H1 (cell line): ENCODE measurements around the gene SMDT1. TPM values are rescaled to one million over a fixed set of nuclear protein-coding genes. Genes with fewer than 3 reads are reported as not detected.
A peak's percentile ranks its signal among the peaks of the same experiment; 100 is the strongest.

ENCODE experiments used
- CTCF ChIA-PET: fragments of 300-600 bp; sonication (Branson Sonifier 250); formaldehyde crosslinking; loops from one replicate; lab custom pipeline; 2021; ENCODE audit not compliant: partially characterized antibody; lab: Charles Lee
- POLR2A ChIA-PET: fragments of 300-600 bp; sonication (Branson Sonifier 250); formaldehyde crosslinking; loops from one replicate; lab custom pipeline; 2021; ENCODE audit warnings: inconsistent platforms; ENCODE audit not compliant: partially characterized antibody; lab: Charles Lee
- DNase-seq, 2 experiments: peaks; one replicate each; pipeline versions ENCODE4 v3.0.0 to v3.0.0-alpha.2; 2010 to 2022; ENCODE audit warnings: low spot score in 2 of 2, low read depth in 1 of 2, mixed read lengths in 1 of 2
- FAIRE-seq: peaks from 2 replicates; lab custom pipeline; 2011; peaks lifted over from hg19 to GRCh38; lab: Jason Lieb, UNC
- H2AFZ ChIP-seq: 2 replicates; pipeline ENCODE4 v1.8.1; 2012; ENCODE audit warnings: low read length, inconsistent platforms
- H2AK5ac ChIP-seq: 2 replicates; pipeline ENCODE4 v1.6.1; 2013; ENCODE audit warnings: low read depth, low read length
- H2BK120ac ChIP-seq: replicated peaks from 2 replicates; pipeline ENCODE3; 2013; ENCODE audit warnings: low read depth, low read length, inconsistent platforms
- H2BK12ac ChIP-seq: 2 replicates; pipeline ENCODE4 v1.6.1; 2013; ENCODE audit warnings: low read depth, low read length
- H2BK15ac ChIP-seq: 2 replicates; pipeline ENCODE4 v1.6.1; 2013; ENCODE audit warnings: low read length
- H2BK20ac ChIP-seq: 2 replicates; pipeline ENCODE4 v1.6.1; 2013; ENCODE audit warnings: low read length
- H2BK5ac ChIP-seq: 2 replicates; pipeline ENCODE4 v1.6.1; 2013; ENCODE audit warnings: low read depth, low read length
- H3K14ac ChIP-seq: 2 replicates; pipeline ENCODE4 v1.6.1; 2013; ENCODE audit warnings: inconsistent platforms; ENCODE audit not compliant: insufficient read length
- H3K18ac ChIP-seq: 2 replicates; pipeline ENCODE4 v1.6.1; 2013; ENCODE audit warnings: low read length; ENCODE audit errors: extremely low read depth
- H3K23ac ChIP-seq: 2 replicates; pipeline ENCODE4 v1.6.1; 2013; ENCODE audit warnings: inconsistent platforms; ENCODE audit not compliant: insufficient read length
- H3K23me2 ChIP-seq: 2 replicates; pipeline ENCODE4 v1.6.1; 2013; ENCODE audit warnings: low read depth, low read length
- H3K27ac ChIP-seq: 2 replicates; pipeline ENCODE4 v1.6.1; 2011; ENCODE audit warnings: low read depth, low read length, inconsistent platforms
- H3K27me3 ChIP-seq, 4 experiments: replicated peaks in 1 of 4; 1 replicate in 1 of 4; 2 replicates in 3 of 4; pipeline versions ENCODE4 v1.6.1 to v1.8.1; 2011 to 2013; ENCODE audit warnings: low read length in 3 of 4, mild to moderate bottlenecking in 3 of 4, inconsistent platforms in 2 of 4, mixed read lengths in 2 of 4, moderate library complexity in 1 of 4; ENCODE audit not compliant: control insufficient read depth in 3 of 4, insufficient read depth in 3 of 4; ENCODE audit errors: extremely low read depth in 1 of 4
- H3K36me3 ChIP-seq, 4 experiments: 2 replicates each; pipeline versions ENCODE4 v1.6.1 to v1.8.1; 2011 to 2013; ENCODE audit warnings: mild to moderate bottlenecking in 4 of 4, low read length in 3 of 4, moderate library complexity in 2 of 4, control low read depth in 1 of 4, inconsistent platforms in 1 of 4; ENCODE audit not compliant: insufficient read depth in 4 of 4, control insufficient read depth in 2 of 4
- H3K4ac ChIP-seq: replicated peaks from 2 replicates; pipeline ENCODE3; 2013; ENCODE audit warnings: low read length, low read depth, mixed read lengths, inconsistent platforms; ENCODE audit not compliant: insufficient read length
- H3K4me1 ChIP-seq, 4 experiments: replicated peaks in 1 of 4; 1 replicate in 1 of 4; 2 replicates in 3 of 4; pipeline versions ENCODE4 v1.6.1 to v1.8.1; 2011 to 2013; ENCODE audit warnings: low read length in 3 of 4, inconsistent platforms in 2 of 4, mixed read lengths in 1 of 4; ENCODE audit not compliant: insufficient read depth in 4 of 4, control insufficient read depth in 3 of 4
- H3K4me2 ChIP-seq, 2 experiments: 2 replicates each; pipeline versions ENCODE4 v1.6.1 to v1.8.1; 2011 to 2013; ENCODE audit warnings: low read depth in 2 of 2, low read length in 2 of 2, control low read depth in 1 of 2, inconsistent platforms in 1 of 2, mild to moderate bottlenecking in 1 of 2; ENCODE audit not compliant: insufficient read depth in 1 of 2
- H3K4me3 ChIP-seq, 4 experiments: fragments of 200-600, 300-600 bp in 1 of 4; sonication (generic), shearing (Covaris generic), sonication (Bioruptor Twin) in 1 of 4; 2 replicates each; pipeline versions ENCODE4 v1.5.1 to v1.8.1; 2011 to 2016; ENCODE audit warnings: low read length in 4 of 4, low read depth in 3 of 4, control low read depth in 2 of 4, inconsistent platforms in 2 of 4, mild to moderate bottlenecking in 2 of 4, mixed read lengths in 1 of 4, moderate library complexity in 1 of 4; ENCODE audit not compliant: insufficient read depth in 2 of 4; ENCODE audit errors: extremely low read depth in 1 of 4
- H3K56ac ChIP-seq: replicated peaks from 2 replicates; pipeline ENCODE3; 2013; ENCODE audit warnings: low read depth, mild to moderate bottlenecking, mixed read lengths, low read length, inconsistent platforms; ENCODE audit not compliant: insufficient read length
- H3K79me1 ChIP-seq: 2 replicates; pipeline ENCODE4 v1.6.1; 2013; ENCODE audit warnings: low read depth, low read length, control low read depth
- H3K79me2 ChIP-seq, 2 experiments: 2 replicates each; pipeline versions ENCODE4 v1.6.1 to v1.8.1; 2012 to 2013; ENCODE audit warnings: low read length in 2 of 2, mild to moderate bottlenecking in 2 of 2, inconsistent platforms in 1 of 2; ENCODE audit not compliant: insufficient read depth in 2 of 2, control insufficient read depth in 1 of 2
- H3K9ac ChIP-seq, 4 experiments: replicated peaks in 1 of 4; 1 replicate in 1 of 4; 2 replicates in 3 of 4; pipeline versions ENCODE4 v1.6.1 to v1.8.1; 2011 to 2013; ENCODE audit warnings: low read depth in 3 of 4, low read length in 3 of 4, control low read depth in 2 of 4, mild to moderate bottlenecking in 2 of 4, moderate library complexity in 2 of 4, inconsistent platforms in 1 of 4; ENCODE audit errors: extremely low read depth in 1 of 4
- H3K9me3 ChIP-seq, 2 experiments: 2 replicates each; pipeline versions ENCODE4 v1.6.1 to v1.8.1; 2012 to 2013; ENCODE audit warnings: mild to moderate bottlenecking in 2 of 2, moderate library complexity in 2 of 2, control low read depth in 1 of 2, inconsistent platforms in 1 of 2, low read depth in 1 of 2, low read length in 1 of 2, mixed read lengths in 1 of 2; ENCODE audit not compliant: insufficient read depth in 2 of 2
- H4K20me1 ChIP-seq, 2 experiments: replicated peaks in 1 of 2; 2 replicates each; pipeline versions ENCODE3 to v1.8.1; 2011 to 2013; ENCODE audit warnings: inconsistent platforms in 2 of 2, low read length in 2 of 2, mild to moderate bottlenecking in 1 of 2; ENCODE audit not compliant: insufficient read depth in 2 of 2, control insufficient read depth in 1 of 2
- H4K5ac ChIP-seq: 2 replicates; pipeline ENCODE4 v1.6.1; 2013; ENCODE audit warnings: low read length, low read depth, mixed read lengths, inconsistent platforms; ENCODE audit not compliant: insufficient read length
- H4K8ac ChIP-seq: 2 replicates; pipeline ENCODE4 v1.8.0; 2013; ENCODE audit warnings: mild to moderate bottlenecking, moderate library complexity, low read length, inconsistent platforms; ENCODE audit not compliant: insufficient read depth; ENCODE audit errors: extremely low read depth
- H4K91ac ChIP-seq: replicated peaks from 2 replicates; pipeline ENCODE3; 2013; ENCODE audit warnings: low read length, mixed read lengths, inconsistent platforms; ENCODE audit not compliant: insufficient read length
- ATF2 ChIP-seq: IDR thresholded peaks from 2 replicates; pipeline ENCODE4 v1.6.1; 2012; ENCODE audit warnings: low read length, inconsistent platforms
- CBX8 ChIP-seq: fragments of 300-800, 300-1000 bp; sonication (generic); IDR thresholded peaks from 2 replicates; pipeline ENCODE4 v1.7.1; 2016; ENCODE audit warnings: low read depth, low read length, borderline replicate concordance
- HDAC2 ChIP-seq, 2 experiments: fragments of 300-600 bp in 1 of 2; sonication (generic) in 1 of 2; IDR thresholded peaks; 2 replicates each; pipeline ENCODE4 v1.6.1; 2011 to 2012; ENCODE audit warnings: low read depth in 2 of 2, low read length in 2 of 2, mild to moderate bottlenecking in 2 of 2, moderate library complexity in 2 of 2, borderline replicate concordance in 1 of 2, inconsistent platforms in 1 of 2
- KDM1A ChIP-seq: fragments of 200-600, 300-600 bp; sonication (generic); IDR thresholded peaks from 2 replicates; pipeline ENCODE4 v1.7.1; 2016; ENCODE audit warnings: mild to moderate bottlenecking, low read length, borderline replicate concordance
- MAFK ChIP-seq: IDR thresholded peaks from 2 replicates; pipeline ENCODE4 v1.6.1; 2012; ENCODE audit warnings: low read depth, mild to moderate bottlenecking, improper control_type of control experiment, low read length
- TEAD4 ChIP-seq: IDR thresholded peaks from 2 replicates; pipeline ENCODE4 v1.6.1; 2012; ENCODE audit warnings: low read depth, low read length, inconsistent platforms, mixed read lengths
- WGBS, 2 experiments: shearing (Covaris generic) in 1 of 2; methylation state at CpG; one replicate each; pipeline versions ENCODE4 v1.1.6 to v1.1.7; 2013 to 2015; ENCODE audit warnings: low lambda C conversion rate in 2 of 2, mixed read lengths in 2 of 2, inconsistent platforms in 1 of 2, low coverage in 1 of 2, missing lambda C conversion rate in 1 of 2; ENCODE audit not compliant: insufficient replicate concordance in 2 of 2, insufficient coverage in 1 of 2, insufficient read length in 1 of 2; ENCODE audit errors: extremely low coverage in 1 of 2, missing lambda C conversion rate in 1 of 2; 5-methylcytosine and 5-hydroxymethylcytosine counted together
- polyA plus RNA-seq, 7 experiments: library from polyadenylated mRNA; depleted of rRNA in 3 of 7; stranded (reverse) in 5 of 7; unstranded in 2 of 7; fragments of >200 nt in 5 of 7; fragments of 200-250 nt in 2 of 7; gene quantifications; 1 replicate in 5 of 7; 2 replicates in 1 of 7; 4 replicates in 1 of 7; pipeline versions ENCODE4 v1.2.1 to v1.2.3, GENCODE V29; 2011 to 2013; ENCODE audit warnings: missing spikeins in 2 of 7, mixed read lengths in 2 of 7
- total RNA-seq: library from RNA; stranded (reverse); fragmentation: NEBNext Ultra II Directional; extraction: Animal tissue kit (Norgen Biotek cat#: 25700); gene quantifications from 2 replicates; pipeline ENCODE4 v1.2.1, GENCODE V29; 2021

The SMDT1 gene
- total and polyA plus RNA-seq, 2 of the 8 experiments (the other 6 are each of a cell fraction or from before 2014, with no cell fraction given) = 34.9 to 35.6 TPM

DNA sequence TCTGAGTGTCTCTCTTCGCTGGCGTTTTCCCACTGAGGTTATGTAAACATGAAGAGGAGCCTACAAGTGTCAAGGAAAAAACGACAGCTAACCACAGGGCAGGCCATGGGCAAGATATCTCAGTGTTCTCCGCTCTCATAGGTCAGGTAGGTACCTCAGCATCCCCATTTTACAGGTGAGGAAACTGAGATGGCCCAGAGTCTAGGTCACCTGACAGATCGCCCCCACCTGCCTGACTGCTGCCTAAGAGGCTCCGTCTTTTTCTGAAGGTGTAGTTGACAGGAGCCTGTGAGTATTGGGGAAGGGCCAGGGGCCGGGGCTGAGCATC is 11.9 kb downstream of the SMDT1 start:
- no peak for DNase-seq
- no peak for FAIRE-seq
- CTCF ChIA-PET = interaction anchor here (0.8 to 7.1 kb wide), 19 partner anchors 8 to 352 kb away, joined by 3 to 55 read pairs (median 4); partner anchors contain the start of gene SMDT1
- peak; percentile 89; the same call in 1 of the 2 replicates for TF ChIP-seq KDM1A
- TF ChIP-seq ATF2 = no peak
- no peak for TF ChIP-seq MAFK
- no peak for TF ChIP-seq CBX8
- TF ChIP-seq HDAC2 (IDR thresholded peaks at IDR 0.05; ENCODE audit: borderline replicate concordance in 1 of 2, low read depth in 2 of 2, low read length in 2 of 2) = peak in 1 of 2 experiments; percentile 45; a peak in 1 of 4 replicates
- TF ChIP-seq TEAD4 = no peak

More for the DNA sequence above, 11.9 kb downstream of the SMDT1 start:
- Histone ChIP-seq H2BK5ac (no peak overlapping the region), H3K4me3 (peak overlapping the region; percentile 18 to 93 (median 60); a peak in 7 of 8 replicates), H2BK15ac (no peak overlapping the region), H3K56ac (no peak overlapping the region), H4K91ac (no peak overlapping the region), H4K8ac (no peak overlapping the region), H3K14ac (no peak overlapping the region), H2AK5ac (no peak overlapping the region), H3K23ac (no peak overlapping the region), H3K79me2 (peaks cover 7 to 17% of the 10 kb centered on the region in 2 experiments; a peak in 3 of 4 replicates), H3K36me3 (peaks cover 0 to 9% (median 8%) of the 10 kb centered on the region in 4 experiments), H4K5ac (no peak overlapping the region), H4K20me1 (peaks cover 0 to 4% of the 10 kb centered on the region in 2 experiments), H2BK12ac (no peak overlapping the region), H3K18ac (no peak overlapping the region), H3K27me3 (0 out of 7 replicates have a peak, but pooled peaks cover 0 to 2% (median 0%) of the 10 kb centered on the region in 4 experiments), H3K4me1 (peaks cover 0 to 5% (median 1%) of the 10 kb centered on the region in 4 experiments; a peak in 2 of 7 replicates), H3K4ac (no peak overlapping the region), H3K9me3 (no peaks in the 10 kb centered on the region; a peak in 1 of 4 replicates), H2BK20ac (no peak overlapping the region), H3K79me1 (peaks cover 4% of the 10 kb centered on the region; the same call in 1 of the 2 replicates), H3K23me2 (peaks cover 2% of the 10 kb centered on the region; the same call in 1 of the 2 replicates), H2AFZ (peak overlapping the region; percentile 67), H3K9ac (peak overlapping the region in 1 of 4 experiments; percentile 26; a peak in 2 of 7 replicates), H3K27ac (no peak overlapping the region), H3K4me2 (peak overlapping the region; percentile 51 to 77), H2BK120ac (no peak overlapping the region)
- 55% methylated on average over 7 of the region's 7 CpGs; no CpG with 5 or more reads in 1 of the 2 experiments for WGBS, 2 experiments
- POLR2A ChIA-PET = interaction anchor here (0.6 to 6.2 kb wide), 11 partner anchors 10 to 208 kb away, joined by 3 to 94 read pairs (median 10); partner anchors contain the start of genes CENPM, NAGA, PHETA2 and SEPTIN3
